DND-41 (cell line): ENCODE measurements around the gene YPEL5.

ENCODE experiments used
- CTCF ChIP-seq: IDR thresholded peaks from 2 replicates; pipeline ENCODE4 v1.5.1; 2012; ENCODE audit warnings: borderline replicate concordance, low read length, moderate library complexity, mild to moderate bottlenecking; ENCODE audit not compliant: poor library complexity, severe bottlenecking; ENCODE audit errors: extremely low read depth
- EZH2 ChIP-seq: IDR thresholded peaks from 3 replicates; pipeline ENCODE4 v1.6.1; 2012; ENCODE audit warnings: borderline replicate concordance, low read depth, mild to moderate bottlenecking, moderate library complexity, low read length, inconsistent platforms; ENCODE audit not compliant: severe bottlenecking

- TF ChIP-seq CTCF (no peak), EZH2 (no peak)
Measured at GRCh38 chr2:30162806-30163205, 16.0 kb downstream of the YPEL5 start.
